ENCODE data around the gene ADORA1.

ADORA1 gene

GRCh38 chr1:203124546-203125317 lies 2.8 kb upstream of the ADORA1 start:
- Histone ChIP-seq H3K36me3 (ENCODE audit: control insufficient read depth, insufficient read depth, low read length) (peaks cover 3% of the 10 kb centered on the region), H3K4me1 (ENCODE audit: control insufficient read depth, insufficient read depth, low read length, poor library complexity, severe bottlenecking) (peaks cover 36% of the 10 kb centered on the region), H3K4me3 (ENCODE audit: extremely low read depth, insufficient read depth, low read length, poor library complexity, severe bottlenecking) (no peak overlapping the region), H3K27ac (ENCODE audit: low read depth, low read length, severe bottlenecking) (no peak overlapping the region), H3K9me3 (ENCODE audit: control insufficient read depth, low read length) (no peaks in the 10 kb centered on the region)
- 94 to 95% methylated on average over 2 to 5 of the region's 5 CpGs for WGBS, 2 experiments (ENCODE audit: insufficient coverage in 2 of 2)

DNA sequence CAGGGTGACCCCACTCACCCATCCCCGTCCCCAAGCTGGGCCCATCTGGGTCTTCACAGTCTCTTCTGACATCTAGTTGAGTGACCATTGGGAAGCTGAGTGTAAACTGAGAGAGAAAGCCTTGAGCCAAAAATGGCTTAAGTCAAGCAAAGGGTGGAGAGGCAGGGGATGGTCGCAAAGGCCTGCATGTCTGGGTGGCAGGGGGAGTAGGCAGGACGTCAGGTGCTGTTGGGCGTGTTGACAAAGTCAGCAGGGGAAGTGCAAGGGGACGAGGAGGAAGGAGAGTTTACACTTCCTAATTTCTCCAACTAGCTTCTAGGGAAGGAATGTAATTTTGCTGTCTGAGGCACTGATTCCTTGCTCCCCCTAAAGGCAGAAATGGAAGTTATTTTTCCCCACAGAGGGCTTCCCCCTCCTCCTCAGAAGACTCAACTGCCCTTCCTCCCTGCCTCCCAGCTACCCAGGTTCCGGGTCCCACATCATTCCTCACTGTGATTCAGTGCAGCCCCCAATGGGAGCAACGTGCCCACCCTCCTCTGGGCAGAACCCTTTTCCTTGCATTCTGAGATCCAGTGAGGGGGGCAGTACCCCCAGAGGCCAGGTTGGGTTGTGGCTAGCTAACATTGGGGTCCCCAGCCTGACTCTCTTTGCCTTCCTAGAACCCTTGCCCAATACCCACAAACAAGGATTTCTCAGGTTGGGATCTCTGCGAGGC lies 1.2 kb upstream of the ADORA1 start:
- 32 to 34% methylated on average over 5 to 7 of the region's 8 CpGs for WGBS, 2 experiments (ENCODE audit: insufficient coverage in 2 of 2)
- peaks cover 32% of the 10 kb centered on the region for H3K4me1 ChIP-seq (ENCODE audit: control insufficient read depth, insufficient read depth, low read length, poor library complexity, severe bottlenecking)
- no peaks in the 10 kb centered on the region for H3K9me3 ChIP-seq (ENCODE audit: control insufficient read depth, low read length)
- H3K4me3 ChIP-seq (ENCODE audit: extremely low read depth, insufficient read depth, low read length, poor library complexity, severe bottlenecking), result peak overlapping the region; percentile 43
- H3K36me3 ChIP-seq (ENCODE audit: control insufficient read depth, insufficient read depth, low read length), result peaks cover 10% of the 10 kb centered on the region
- no peak overlapping the region for H3K27ac ChIP-seq (ENCODE audit: low read depth, low read length, severe bottlenecking)

DNA sequence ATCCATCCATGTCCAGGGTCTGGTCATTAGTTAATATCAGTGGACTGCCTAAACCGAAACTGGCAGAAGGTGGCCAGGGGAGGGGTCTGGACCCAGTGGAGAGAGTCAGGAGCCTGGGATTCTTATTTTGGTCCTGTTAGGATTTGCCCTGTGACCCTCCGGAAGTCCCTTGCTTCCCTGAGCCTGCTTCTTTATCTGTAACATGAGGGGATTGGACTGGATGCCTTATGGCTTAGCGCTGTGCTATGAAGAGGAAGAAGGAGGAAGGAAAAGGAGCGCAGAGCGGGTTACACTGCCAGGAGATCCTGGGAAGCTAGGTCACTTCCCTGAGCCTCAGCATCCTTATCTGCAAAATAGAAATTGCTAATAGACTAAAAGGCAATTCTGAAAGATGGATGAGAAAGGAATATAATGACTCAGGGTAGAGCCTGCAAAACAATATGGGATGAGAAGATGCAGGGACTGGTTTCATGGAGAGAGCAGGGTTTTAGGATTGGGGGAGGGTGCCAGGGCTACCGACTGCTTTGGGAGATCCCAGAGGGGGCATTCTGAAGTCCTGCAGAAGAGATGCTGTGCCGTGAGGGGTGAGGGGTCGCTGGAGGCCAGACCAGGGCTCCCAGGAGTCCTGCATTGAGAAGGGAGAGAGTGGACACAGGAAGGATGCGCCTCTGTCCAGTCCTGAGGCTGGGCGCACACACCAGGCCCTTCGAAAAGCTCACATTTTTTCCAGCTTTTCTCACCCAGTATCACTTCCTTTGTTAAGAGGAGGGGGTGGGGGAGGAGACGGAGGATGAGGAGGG lies 460 bp upstream of the ADORA1 start:
- no peaks in the 10 kb centered on the region for H3K9me3 ChIP-seq (ENCODE audit: control insufficient read depth, low read length)
- WGBS, 2 experiments (ENCODE audit: insufficient coverage in 2 of 2), result 44 to 52% methylated on average over 6 to 8 of the region's 12 CpGs
- peaks cover 11% of the 10 kb centered on the region for H3K36me3 ChIP-seq (ENCODE audit: control insufficient read depth, insufficient read depth, low read length)
- peak overlapping the region; percentile 3 for H3K27ac ChIP-seq (ENCODE audit: low read depth, low read length, severe bottlenecking)
- peak overlapping the region; percentile 43 for H3K4me3 ChIP-seq (ENCODE audit: extremely low read depth, insufficient read depth, low read length, poor library complexity, severe bottlenecking)
- H3K4me1 ChIP-seq (ENCODE audit: control insufficient read depth, insufficient read depth, low read length, poor library complexity, severe bottlenecking), result peaks cover 31% of the 10 kb centered on the region

DNA sequence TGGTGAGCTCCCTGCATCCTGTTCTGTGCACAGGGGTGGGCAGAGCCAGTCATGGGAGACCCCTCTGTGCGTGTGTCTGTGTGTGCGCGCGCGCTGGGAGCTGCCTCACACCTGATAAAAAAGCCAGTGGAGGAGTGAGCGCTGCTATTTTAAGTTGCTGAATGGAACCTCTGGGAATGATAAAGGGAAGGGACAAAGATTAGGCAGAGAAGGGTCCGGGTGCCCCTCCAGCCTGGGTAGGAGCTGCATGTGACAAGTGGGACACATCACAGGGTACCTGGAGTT lies 847 bp downstream of the ADORA1 start:
- Histone ChIP-seq H3K4me1 (ENCODE audit: control insufficient read depth, insufficient read depth, low read length, poor library complexity, severe bottlenecking) (peaks cover 36% of the 10 kb centered on the region), H3K9me3 (ENCODE audit: control insufficient read depth, low read length) (no peaks in the 10 kb centered on the region), H3K4me3 (ENCODE audit: extremely low read depth, insufficient read depth, low read length, poor library complexity, severe bottlenecking) (peak overlapping the region; percentile 43), H3K36me3 (ENCODE audit: control insufficient read depth, insufficient read depth, low read length) (peaks cover 16% of the 10 kb centered on the region), H3K27ac (ENCODE audit: low read depth, low read length, severe bottlenecking) (no peak overlapping the region)
- WGBS, 2 experiments (ENCODE audit: insufficient coverage in 2 of 2), result 20 to 26% methylated on average over 6 to 7 of the region's 7 CpGs

DNA sequence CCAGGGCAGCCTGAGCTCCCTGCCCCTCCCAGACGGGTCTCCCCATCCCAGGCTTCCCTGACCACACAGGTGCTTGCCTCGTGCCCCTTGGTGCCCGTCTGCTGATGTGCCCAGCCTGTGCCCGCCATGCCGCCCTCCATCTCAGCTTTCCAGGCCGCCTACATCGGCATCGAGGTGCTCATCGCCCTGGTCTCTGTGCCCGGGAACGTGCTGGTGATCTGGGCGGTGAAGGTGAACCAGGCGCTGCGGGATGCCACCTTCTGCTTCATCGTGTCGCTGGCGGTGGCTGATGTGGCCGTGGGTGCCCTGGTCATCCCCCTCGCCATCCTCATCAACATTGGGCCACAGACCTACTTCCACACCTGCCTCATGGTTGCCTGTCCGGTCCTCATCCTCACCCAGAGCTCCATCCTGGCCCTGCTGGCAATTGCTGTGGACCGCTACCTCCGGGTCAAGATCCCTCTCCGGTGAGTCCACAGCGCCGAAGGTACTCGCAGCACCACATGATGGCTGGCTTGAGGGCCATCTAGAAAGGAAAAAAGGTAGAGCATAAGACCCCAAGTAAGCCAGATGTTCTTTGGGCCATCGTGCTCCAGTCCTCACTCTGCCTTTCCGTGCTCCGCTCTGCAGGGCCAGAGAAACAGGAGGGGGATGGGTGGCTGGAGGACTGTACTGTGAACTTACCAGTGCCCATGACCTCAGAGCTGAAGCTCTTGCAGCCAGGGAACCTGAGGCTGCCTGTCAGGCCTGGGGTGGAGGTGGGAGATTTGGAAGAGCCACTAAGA lies 1.4 kb downstream of the ADORA1 start:
- Histone ChIP-seq H3K4me3 (ENCODE audit: extremely low read depth, insufficient read depth, low read length, poor library complexity, severe bottlenecking) (peak overlapping the region; percentile 43), H3K9me3 (ENCODE audit: control insufficient read depth, low read length) (no peaks in the 10 kb centered on the region), H3K27ac (ENCODE audit: low read depth, low read length, severe bottlenecking) (no peak overlapping the region), H3K36me3 (ENCODE audit: control insufficient read depth, insufficient read depth, low read length) (peaks cover 18% of the 10 kb centered on the region), H3K4me1 (ENCODE audit: control insufficient read depth, insufficient read depth, low read length, poor library complexity, severe bottlenecking) (peaks cover 41% of the 10 kb centered on the region)
- 93 to 96% methylated on average over 26 to 29 of the region's 29 CpGs for WGBS, 2 experiments (ENCODE audit: insufficient coverage in 2 of 2)

GRCh38 chr1:203129501-203130231 lies 2.1 kb downstream of the ADORA1 start:
- H3K9me3 ChIP-seq (ENCODE audit: control insufficient read depth, low read length), result no peaks in the 10 kb centered on the region
- no peak overlapping the region for H3K4me3 ChIP-seq (ENCODE audit: extremely low read depth, insufficient read depth, low read length, poor library complexity, severe bottlenecking)
- 79 to 98% methylated on average over 3 to 7 of the region's 7 CpGs for WGBS, 2 experiments (ENCODE audit: insufficient coverage in 2 of 2)
- no peak overlapping the region for H3K27ac ChIP-seq (ENCODE audit: low read depth, low read length, severe bottlenecking)
- H3K36me3 ChIP-seq (ENCODE audit: control insufficient read depth, insufficient read depth, low read length), result peaks cover 18% of the 10 kb centered on the region
- peaks cover 48% of the 10 kb centered on the region for H3K4me1 ChIP-seq (ENCODE audit: control insufficient read depth, insufficient read depth, low read length, poor library complexity, severe bottlenecking)

DNA sequence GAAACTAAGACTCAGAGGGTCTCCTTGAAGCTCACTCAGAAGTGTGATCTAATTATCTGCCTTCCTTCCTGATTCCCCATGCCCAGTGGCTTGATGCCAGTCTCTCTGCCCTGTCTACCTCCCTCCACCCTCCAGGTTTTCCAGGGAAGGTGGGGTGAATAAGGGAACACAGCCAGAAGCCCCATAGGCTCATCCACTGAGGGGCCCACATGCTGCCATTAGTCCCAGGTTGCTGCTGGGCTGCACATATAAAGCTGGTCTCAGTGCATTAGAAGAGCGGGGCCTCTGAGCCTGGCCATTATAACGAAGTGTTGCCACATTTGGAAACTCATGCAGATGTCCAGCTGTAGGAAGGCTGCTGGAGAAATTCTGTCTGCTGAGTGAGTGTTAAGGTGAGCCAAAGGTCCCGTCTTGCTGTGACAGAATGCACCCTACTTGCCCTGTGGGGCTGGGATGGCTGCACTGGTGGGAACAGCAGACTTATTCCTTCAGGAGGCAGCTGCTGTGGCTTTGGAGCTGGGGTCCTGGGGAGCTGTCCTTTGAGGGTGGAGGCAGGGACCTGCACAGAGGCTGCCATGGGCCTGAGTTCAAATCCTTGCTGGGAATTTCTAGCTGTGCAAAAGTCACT lies 2.9 kb downstream of the ADORA1 start:
- Histone ChIP-seq H3K27ac (ENCODE audit: low read depth, low read length, severe bottlenecking) (no peak overlapping the region), H3K4me3 (ENCODE audit: extremely low read depth, insufficient read depth, low read length, poor library complexity, severe bottlenecking) (no peak overlapping the region), H3K4me1 (ENCODE audit: control insufficient read depth, insufficient read depth, low read length, poor library complexity, severe bottlenecking) (peaks cover 43% of the 10 kb centered on the region), H3K9me3 (ENCODE audit: control insufficient read depth, low read length) (no peaks in the 10 kb centered on the region), H3K36me3 (ENCODE audit: control insufficient read depth, insufficient read depth, low read length) (peaks cover 24% of the 10 kb centered on the region)
- WGBS, 2 experiments (ENCODE audit: insufficient coverage in 2 of 2), result 96% methylated on average over 2 to 3 of the region's 3 CpGs

- no peak overlapping the region for H3K27ac ChIP-seq (ENCODE audit: low read depth, low read length, severe bottlenecking)
- H3K4me1 ChIP-seq (ENCODE audit: control insufficient read depth, insufficient read depth, low read length, poor library complexity, severe bottlenecking), result peaks cover 39% of the 10 kb centered on the region
- WGBS, 2 experiments (ENCODE audit: insufficient coverage in 2 of 2), result 94% methylated on average over 8 to 9 of the region's 9 CpGs
- peaks cover 24% of the 10 kb centered on the region for H3K36me3 ChIP-seq (ENCODE audit: control insufficient read depth, insufficient read depth, low read length)
- no peaks in the 10 kb centered on the region for H3K9me3 ChIP-seq (ENCODE audit: control insufficient read depth, low read length)
- no peak overlapping the region for H3K4me3 ChIP-seq (ENCODE audit: extremely low read depth, insufficient read depth, low read length, poor library complexity, severe bottlenecking)
These were observed 4.1 kb downstream of the ADORA1 start for GRCh38 chr1:203131548-203132200.

DNA sequence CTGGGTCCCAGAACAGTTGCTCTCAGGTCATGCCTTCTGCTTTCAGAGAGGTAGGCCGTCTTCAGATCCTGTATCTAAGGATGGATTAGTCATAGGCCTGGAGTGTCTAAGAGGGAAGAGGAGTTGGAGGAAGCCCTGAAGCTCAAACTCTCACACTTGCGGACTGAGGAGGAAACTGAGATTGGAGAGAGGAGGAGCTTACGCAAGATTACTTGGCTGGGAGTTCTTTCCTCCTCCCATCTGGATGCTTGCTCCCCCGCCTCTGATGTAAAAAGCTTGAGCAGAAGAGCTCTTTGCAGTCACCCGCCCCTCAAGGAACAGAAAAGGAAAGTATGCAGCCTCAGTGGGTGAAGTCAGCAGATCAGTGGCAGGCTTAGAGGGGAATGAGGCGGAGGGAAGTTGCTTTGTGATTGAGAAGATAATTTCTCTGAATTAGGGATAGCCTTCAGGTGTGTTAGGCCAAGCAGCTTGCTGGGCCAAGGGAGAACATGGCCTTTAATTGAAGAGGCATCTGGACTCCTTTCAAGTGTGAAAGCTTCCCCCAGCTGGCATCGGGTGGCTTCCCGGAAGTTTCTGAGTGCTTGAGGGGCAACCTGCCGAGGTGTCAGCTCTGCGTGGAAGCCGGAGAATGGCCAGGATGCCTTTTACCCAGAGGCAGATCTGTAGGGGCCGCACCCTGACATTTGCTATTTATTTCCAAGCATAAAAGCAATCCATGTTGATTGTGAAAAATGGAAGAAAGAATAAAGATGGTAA lies 6.6 kb downstream of the ADORA1 start:
- H3K4me1 ChIP-seq (ENCODE audit: control insufficient read depth, insufficient read depth, low read length, poor library complexity, severe bottlenecking), result peaks cover 34% of the 10 kb centered on the region
- H3K27ac ChIP-seq (ENCODE audit: low read depth, low read length, severe bottlenecking), result no peak overlapping the region
- 65% methylated on average over 7 to 8 of the region's 12 CpGs for WGBS, 2 experiments (ENCODE audit: insufficient coverage in 2 of 2)
- peaks cover 29% of the 10 kb centered on the region for H3K36me3 ChIP-seq (ENCODE audit: control insufficient read depth, insufficient read depth, low read length)
- H3K4me3 ChIP-seq (ENCODE audit: extremely low read depth, insufficient read depth, low read length, poor library complexity, severe bottlenecking), result no peak overlapping the region
- no peaks in the 10 kb centered on the region for H3K9me3 ChIP-seq (ENCODE audit: control insufficient read depth, low read length)

Measured in mesodermal cell (in vitro differentiated cells).